Measurements from ENCODE around the gene CD99. TPM values are rescaled to one million over a fixed set of nuclear protein-coding genes. Genes with fewer than 3 reads are reported as not detected.

The CD99 gene
- total RNA-seq, 1 donor from 2014 or later = 57.9 TPM

DNA sequence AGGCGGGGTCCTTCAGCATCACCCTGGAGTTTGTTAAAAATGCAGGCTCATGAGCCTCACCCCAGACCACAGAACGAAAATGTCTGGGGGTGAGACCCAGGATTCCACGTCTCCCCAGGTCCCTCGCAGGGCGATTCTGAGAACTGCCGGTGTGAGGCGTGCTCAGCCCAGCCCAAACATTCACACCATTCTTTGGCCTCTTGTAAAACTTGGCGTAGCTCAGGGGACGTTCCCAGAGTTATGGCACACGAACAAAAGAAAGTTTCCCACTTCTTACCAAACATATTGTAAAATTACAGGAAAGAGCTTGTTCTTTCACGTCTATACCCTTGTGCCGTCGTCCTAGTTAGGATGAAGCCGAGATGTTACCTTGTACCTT is 12.9 kb downstream of the CD99 start:
- TF ChIP-seq, protein P1, sequence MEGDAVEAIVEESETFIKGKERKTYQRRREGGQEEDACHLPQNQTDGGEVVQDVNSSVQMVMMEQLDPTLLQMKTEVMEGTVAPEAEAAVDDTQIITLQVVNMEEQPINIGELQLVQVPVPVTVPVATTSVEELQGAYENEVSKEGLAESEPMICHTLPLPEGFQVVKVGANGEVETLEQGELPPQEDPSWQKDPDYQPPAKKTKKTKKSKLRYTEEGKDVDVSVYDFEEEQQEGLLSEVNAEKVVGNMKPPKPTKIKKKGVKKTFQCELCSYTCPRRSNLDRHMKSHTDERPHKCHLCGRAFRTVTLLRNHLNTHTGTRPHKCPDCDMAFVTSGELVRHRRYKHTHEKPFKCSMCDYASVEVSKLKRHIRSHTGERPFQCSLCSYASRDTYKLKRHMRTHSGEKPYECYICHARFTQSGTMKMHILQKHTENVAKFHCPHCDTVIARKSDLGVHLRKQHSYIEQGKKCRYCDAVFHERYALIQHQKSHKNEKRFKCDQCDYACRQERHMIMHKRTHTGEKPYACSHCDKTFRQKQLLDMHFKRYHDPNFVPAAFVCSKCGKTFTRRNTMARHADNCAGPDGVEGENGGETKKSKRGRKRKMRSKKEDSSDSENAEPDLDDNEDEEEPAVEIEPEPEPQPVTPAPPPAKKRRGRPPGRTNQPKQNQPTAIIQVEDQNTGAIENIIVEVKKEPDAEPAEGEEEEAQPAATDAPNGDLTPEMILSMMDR (IDR thresholded peaks at IDR 0.05; ENCODE audit: insufficient read depth, low read length, severe bottlenecking) = peak; percentile 68
- peak; percentile 69 for DNase-seq (ENCODE audit: low read depth)
- no peak overlapping the region for H3K4me3 ChIP-seq (ENCODE audit: low read depth, low read length)

GRCh38 chrX:2705046-2705832 is 14.1 kb downstream of the CD99 start:
- H3K27me3 ChIP-seq (ENCODE audit: control insufficient read depth, insufficient read depth, low read length) = no peaks in the 10 kb centered on the region
- FAIRE-seq (no peak), DNase-seq (ENCODE audit: low read depth) (no peak)
- no peak overlapping the region for H3K4me3 ChIP-seq (ENCODE audit: low read depth, low read length)
- TF ChIP-seq, protein P1 (IDR thresholded peaks at IDR 0.05; ENCODE audit: insufficient read depth, low read length, severe bottlenecking) = no peak
- H3K36me3 ChIP-seq (ENCODE audit: control insufficient read depth, insufficient read depth, low read length) = no peaks in the 10 kb centered on the region

More for the DNA sequence above, 12.9 kb downstream of the CD99 start:
- FAIRE-seq = peak; percentile 23
- Histone ChIP-seq H3K27me3 (ENCODE audit: control insufficient read depth, insufficient read depth, low read length) (no peaks in the 10 kb centered on the region), H3K36me3 (ENCODE audit: control insufficient read depth, insufficient read depth, low read length) (no peaks in the 10 kb centered on the region)

- no peak overlapping the region for H3K4me3 ChIP-seq (ENCODE audit: low read depth, low read length)
- TF ChIP-seq, protein P1 (IDR thresholded peaks at IDR 0.05; ENCODE audit: insufficient read depth, low read length, severe bottlenecking) = no peak
- FAIRE-seq = peak; percentile 97
These were observed 16.3 kb downstream of the CD99 start for GRCh38 chrX:2707334-2707760.

GRCh38 chrX:2708021-2708420 is 16.9 kb downstream of the CD99 start:
- FAIRE-seq (no peak), DNase-seq (ENCODE audit: low read depth) (peak; percentile 80)
- Histone ChIP-seq H3K4me3 (ENCODE audit: low read depth, low read length) (no peak overlapping the region), H3K36me3 (ENCODE audit: control insufficient read depth, insufficient read depth, low read length) (peaks cover 1% of the 10 kb centered on the region), H3K27me3 (ENCODE audit: control insufficient read depth, insufficient read depth, low read length) (no peaks in the 10 kb centered on the region)
- TF ChIP-seq, protein P1 (IDR thresholded peaks at IDR 0.05; ENCODE audit: insufficient read depth, low read length, severe bottlenecking) = peak; percentile 23

More at GRCh38 chrX:2707334-2707760, 16.3 kb downstream of the CD99 start:
- H3K27me3 ChIP-seq (ENCODE audit: control insufficient read depth, insufficient read depth, low read length) = no peaks in the 10 kb centered on the region
- DNase-seq (ENCODE audit: low read depth) = peak; percentile 97
- no peaks in the 10 kb centered on the region for H3K36me3 ChIP-seq (ENCODE audit: control insufficient read depth, insufficient read depth, low read length)

- TF ChIP-seq, protein P1 (IDR thresholded peaks at IDR 0.05; ENCODE audit: insufficient read depth, low read length, severe bottlenecking) = no peak
- H3K4me3 ChIP-seq (ENCODE audit: low read depth, low read length) = no peak overlapping the region
- H3K27me3 ChIP-seq (ENCODE audit: control insufficient read depth, insufficient read depth, low read length) = no peaks in the 10 kb centered on the region
- no peak for DNase-seq (ENCODE audit: low read depth)
- peaks cover 1% of the 10 kb centered on the region for H3K36me3 ChIP-seq (ENCODE audit: control insufficient read depth, insufficient read depth, low read length)
- FAIRE-seq = no peak
These were observed 17.6 kb downstream of the CD99 start for GRCh38 chrX:2708592-2709188.

All from bronchial epithelial cell (primary cell).